Fibroblast of mammary gland (primary cell): ENCODE measurements around the gene NEUROG2.
"Not testable (repeated sequence)": the region's sequence is repeated elsewhere in the genome, so short reads cannot be mapped to it uniquely, and the experiment has no call there.

Experiments
- DNase-seq: peaks from one replicate; pipeline ENCODE4 v3.0.0-alpha.2; 2010; ENCODE audit warnings: low read depth
- H3K4me3 ChIP-seq: 2 replicates; pipeline ENCODE4 v1.5.1; 2011; ENCODE audit warnings: low read depth, mild to moderate bottlenecking, low read length, moderate library complexity; ENCODE audit not compliant: control insufficient read depth
- CTCF ChIP-seq: conservative IDR thresholded peaks from 2 replicates; pipeline ENCODE4 v1.5.1; 2011; ENCODE audit warnings: low read depth, low read length, inconsistent platforms; ENCODE audit not compliant: control insufficient read depth, insufficient read depth

The NEUROG2 gene

GRCh38 chr4:112510291-112511092 lies 5.5 kb downstream of the NEUROG2 start:
- no peak overlapping the region for H3K4me3 ChIP-seq
- no peak for TF ChIP-seq CTCF
- no peak for DNase-seq

- DNase-seq, result no peak
- H3K4me3 ChIP-seq, result no peak overlapping the region
- no peak for TF ChIP-seq CTCF
Measured at GRCh38 chr4:112509243-112510141, 6.5 kb downstream of the NEUROG2 start.

GRCh38 chr4:112508356-112508755 lies 7.6 kb downstream of the NEUROG2 start:
- no peak overlapping the region for H3K4me3 ChIP-seq
- no peak for DNase-seq
- no peak for TF ChIP-seq CTCF

GRCh38 chr4:112504807-112505206 lies 11.2 kb downstream of the NEUROG2 start:
- no peak for DNase-seq
- no peak overlapping the region for H3K4me3 ChIP-seq
- TF ChIP-seq CTCF, result no peak

- no peak for TF ChIP-seq CTCF
- DNase-seq, result no peak
- H3K4me3 ChIP-seq, result no peak overlapping the region
Measured at GRCh38 chr4:112502871-112503270, 13.1 kb downstream of the NEUROG2 start.

- no peak overlapping the region for H3K4me3 ChIP-seq
- no peak for TF ChIP-seq CTCF
- DNase-seq, result no peak
Measured at GRCh38 chr4:112492321-112492720, 23.7 kb downstream of the NEUROG2 start.

GRCh38 chr4:112490808-112491207 lies 25.2 kb downstream of the NEUROG2 start:
- not testable (repeated sequence) for DNase-seq

More at GRCh38 chr4:112490808-112491207, 25.2 kb downstream of the NEUROG2 start:
- H3K4me3 ChIP-seq, result not testable (repeated sequence)
